Heart left ventricle (tissue), 13 donors: ENCODE measurements around the gene RPGRIP1L.

Source experiments
- CTCF ChIP-seq, 12 donors: fragments of 200-600 bp; sonication (generic) in 4 of 12; IDR thresholded peaks; one replicate each; pipeline versions ENCODE4 v1.5.0 to v1.8.0; 2018 to 2022; ENCODE audit warnings: antibody characterized with exemption in 12 of 12, mild to moderate bottlenecking in 5 of 12
- POLR2A ChIP-seq, 2 donors: fragments of 450-650 bp; IDR thresholded peaks; one replicate each; pipeline ENCODE4 v1.6.1; 2017; ENCODE audit warnings: antibody characterized with exemption in 2 of 2, mild to moderate bottlenecking in 2 of 2, moderate library complexity in 2 of 2
- donor health status: ischemic (EF 13 %, LVEDD 7.1; RV severe dilation, severe dysfunction).
- donor health status: DM: no; HTN: yes; CAD: no.
- donor health status: DM: no; HTN: no; CAD: no.
- donor health status: ischemic (EF 25% LVEDD 6.9; RV normal size, moderate dysfunction).
- donor health status: ischemic (EF 25% LVEDD 5.7; RV mildly dilated, moderate dysfunction).
- donor health status: ischemic (EF 35%, LVEDD 5.7; RV mildly dilated, moderate dysfunction).
- donor health status: nonischemic (EF 11% LVEDD 7.7; RV severe dilation, severe dysfunction).
- donor health status: DM: yes; HTN: yes; CAD: no.
- donor health status: PGD.
- donor health status: ischemic (EF 29% LVEDD 5.4; RV normal size, mild dysfunction).
- donor health status: nonischemic (EF 23%, LVEDD 6.1; RV moderate dilation, normal function).

- TF ChIP-seq CTCF (IDR thresholded peaks at IDR 0.05): no peak
- TF ChIP-seq POLR2A (IDR thresholded peaks at IDR 0.05): no peak
Observed at GRCh38 chr16:53636978-53637377, 66.7 kb downstream of the RPGRIP1L start.
